GM12878 (cell line): ENCODE data around the gene SRPX2.

ENCODE experiments used
- ATF3 ChIP-seq: IDR thresholded peaks from 2 replicates; pipeline ENCODE4 v1.6.1; 2011; ENCODE audit warnings: low read depth, mild to moderate bottlenecking, low read length, moderate library complexity, borderline replicate concordance; ENCODE audit errors: extremely low read depth
- CTCF ChIP-seq, 3 experiments: IDR thresholded peaks in 2 of 3; conservative IDR thresholded peaks in 1 of 3; 2 replicates each; pipeline ENCODE4 v1.5.1; 2011; ENCODE audit warnings: low read depth in 3 of 3, low read length in 3 of 3, mild to moderate bottlenecking in 3 of 3, control low read depth in 2 of 3, moderate library complexity in 2 of 3, inconsistent platforms in 1 of 3, mixed read lengths in 1 of 3; ENCODE audit not compliant: control insufficient read depth in 2 of 3, insufficient read depth in 1 of 3; ENCODE audit errors: extremely low read depth in 1 of 3
- EZH2 ChIP-seq: IDR thresholded peaks from 2 replicates; pipeline ENCODE4 v1.6.1; 2012; ENCODE audit warnings: low read depth, mild to moderate bottlenecking, control low read depth, inconsistent platforms, low read length, borderline replicate concordance; ENCODE audit not compliant: control insufficient read depth
- FOS ChIP-seq: IDR thresholded peaks from 3 replicates; pipeline ENCODE4 v1.6.1; 2011; ENCODE audit warnings: borderline replicate concordance; ENCODE audit not compliant: insufficient read length; ENCODE audit errors: extremely low read depth
- HDAC2 ChIP-seq: fragments of 200-600 bp; sonication (generic); IDR thresholded peaks from 2 replicates; pipeline ENCODE4 v1.6.1; 2017
- IKZF2 ChIP-seq, 2 experiments: fragments of 450-650 bp; IDR thresholded peaks; 2 replicates each; pipeline ENCODE4 v1.6.1; 2017; ENCODE audit warnings: mild to moderate bottlenecking in 2 of 2, moderate library complexity in 2 of 2
- MEF2A ChIP-seq: IDR thresholded peaks from 2 replicates; pipeline ENCODE4 v1.6.1; 2011; ENCODE audit warnings: low read depth, mild to moderate bottlenecking, low read length, moderate library complexity; ENCODE audit not compliant: insufficient read depth
- NFIC ChIP-seq: IDR thresholded peaks from 2 replicates; pipeline ENCODE4 v1.6.1; 2012; ENCODE audit warnings: low read depth, mild to moderate bottlenecking, inconsistent platforms, low read length, moderate library complexity
- SPI1 ChIP-seq: IDR thresholded peaks from 2 replicates; pipeline ENCODE4 v1.6.1; 2011; ENCODE audit warnings: low read depth, mild to moderate bottlenecking, low read length, moderate library complexity, borderline replicate concordance; ENCODE audit not compliant: insufficient read depth
- ZBTB11 ChIP-seq: fragments of 450-650 bp; formaldehyde crosslinking; IDR thresholded peaks from 2 replicates; pipeline ENCODE4 v1.5.0; 2022; ENCODE audit warnings: mild to moderate bottlenecking, missing genetic modification characterization
- TF ChIP-seq, protein P1 (sequence below): IDR thresholded peaks from 2 replicates; pipeline ENCODE4 v1.6.1; 2012; ENCODE audit warnings: low read depth, low read length, improper control_type of control experiment

GRCh38 chrX:100647739-100648138, 3.7 kb downstream of the SRPX2 start:
- TF ChIP-seq ATF3 (no peak), CTCF (IDR thresholded peaks at IDR 0.05 in 2 of 3, conservative IDR thresholded peaks at IDR 0.05 in 1 of 3; ENCODE audit: control insufficient read depth in 2 of 3, extremely low read depth in 1 of 3, insufficient read depth in 1 of 3, low read depth in 3 of 3, low read length in 3 of 3) (no peak), IKZF2 (IDR thresholded peaks at IDR 0.05) (no peak), NFIC (no peak), HDAC2 (no peak), FOS (no peak), MEF2A (no peak), SPI1 (no peak), EZH2 (no peak), ZBTB11 (CRISPR knock-in tag) (no peak)
- TF ChIP-seq, protein P1, sequence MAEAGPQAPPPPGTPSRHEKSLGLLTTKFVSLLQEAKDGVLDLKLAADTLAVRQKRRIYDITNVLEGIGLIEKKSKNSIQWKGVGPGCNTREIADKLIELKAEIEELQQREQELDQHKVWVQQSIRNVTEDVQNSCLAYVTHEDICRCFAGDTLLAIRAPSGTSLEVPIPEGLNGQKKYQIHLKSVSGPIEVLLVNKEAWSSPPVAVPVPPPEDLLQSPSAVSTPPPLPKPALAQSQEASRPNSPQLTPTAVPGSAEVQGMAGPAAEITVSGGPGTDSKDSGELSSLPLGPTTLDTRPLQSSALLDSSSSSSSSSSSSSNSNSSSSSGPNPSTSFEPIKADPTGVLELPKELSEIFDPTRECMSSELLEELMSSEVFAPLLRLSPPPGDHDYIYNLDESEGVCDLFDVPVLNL = no peak
